ENCODE measurements around the gene CPNE5. TPM values are rescaled to one million over a fixed set of nuclear protein-coding genes. Genes with fewer than 3 reads are reported as not detected.

Gene CPNE5
- total RNA-seq, 1 experiment from 2014 or later = 0.44 TPM

- BruUV-seq (replicated peaks) = no TSS peak
- H3K27ac ChIP-seq (ENCODE audit: low read length) = no peak overlapping the region
- no peaks in the 10 kb centered on the region for H3K27me3 ChIP-seq (ENCODE audit: control insufficient read depth, insufficient read depth, low read length)
- no peaks in the 10 kb centered on the region for H3K36me3 ChIP-seq (ENCODE audit: control insufficient read depth, insufficient read depth, low read length)
- TF ChIP-seq POLR2AphosphoS5 (IDR thresholded peaks at IDR 0.05; ENCODE audit: low read depth, low read length) (no peak), TCF7L2 (IDR thresholded peaks at IDR 0.05; ENCODE audit: low read depth, low read length) (no peak), SIN3A (IDR thresholded peaks at IDR 0.05; ENCODE audit: borderline replicate concordance, insufficient read depth, low read depth, low read length) (no peak)
- TF ChIP-seq, protein P1, sequence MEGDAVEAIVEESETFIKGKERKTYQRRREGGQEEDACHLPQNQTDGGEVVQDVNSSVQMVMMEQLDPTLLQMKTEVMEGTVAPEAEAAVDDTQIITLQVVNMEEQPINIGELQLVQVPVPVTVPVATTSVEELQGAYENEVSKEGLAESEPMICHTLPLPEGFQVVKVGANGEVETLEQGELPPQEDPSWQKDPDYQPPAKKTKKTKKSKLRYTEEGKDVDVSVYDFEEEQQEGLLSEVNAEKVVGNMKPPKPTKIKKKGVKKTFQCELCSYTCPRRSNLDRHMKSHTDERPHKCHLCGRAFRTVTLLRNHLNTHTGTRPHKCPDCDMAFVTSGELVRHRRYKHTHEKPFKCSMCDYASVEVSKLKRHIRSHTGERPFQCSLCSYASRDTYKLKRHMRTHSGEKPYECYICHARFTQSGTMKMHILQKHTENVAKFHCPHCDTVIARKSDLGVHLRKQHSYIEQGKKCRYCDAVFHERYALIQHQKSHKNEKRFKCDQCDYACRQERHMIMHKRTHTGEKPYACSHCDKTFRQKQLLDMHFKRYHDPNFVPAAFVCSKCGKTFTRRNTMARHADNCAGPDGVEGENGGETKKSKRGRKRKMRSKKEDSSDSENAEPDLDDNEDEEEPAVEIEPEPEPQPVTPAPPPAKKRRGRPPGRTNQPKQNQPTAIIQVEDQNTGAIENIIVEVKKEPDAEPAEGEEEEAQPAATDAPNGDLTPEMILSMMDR (IDR thresholded peaks at IDR 0.05) = no peak
- TF ChIP-seq, protein P2, sequence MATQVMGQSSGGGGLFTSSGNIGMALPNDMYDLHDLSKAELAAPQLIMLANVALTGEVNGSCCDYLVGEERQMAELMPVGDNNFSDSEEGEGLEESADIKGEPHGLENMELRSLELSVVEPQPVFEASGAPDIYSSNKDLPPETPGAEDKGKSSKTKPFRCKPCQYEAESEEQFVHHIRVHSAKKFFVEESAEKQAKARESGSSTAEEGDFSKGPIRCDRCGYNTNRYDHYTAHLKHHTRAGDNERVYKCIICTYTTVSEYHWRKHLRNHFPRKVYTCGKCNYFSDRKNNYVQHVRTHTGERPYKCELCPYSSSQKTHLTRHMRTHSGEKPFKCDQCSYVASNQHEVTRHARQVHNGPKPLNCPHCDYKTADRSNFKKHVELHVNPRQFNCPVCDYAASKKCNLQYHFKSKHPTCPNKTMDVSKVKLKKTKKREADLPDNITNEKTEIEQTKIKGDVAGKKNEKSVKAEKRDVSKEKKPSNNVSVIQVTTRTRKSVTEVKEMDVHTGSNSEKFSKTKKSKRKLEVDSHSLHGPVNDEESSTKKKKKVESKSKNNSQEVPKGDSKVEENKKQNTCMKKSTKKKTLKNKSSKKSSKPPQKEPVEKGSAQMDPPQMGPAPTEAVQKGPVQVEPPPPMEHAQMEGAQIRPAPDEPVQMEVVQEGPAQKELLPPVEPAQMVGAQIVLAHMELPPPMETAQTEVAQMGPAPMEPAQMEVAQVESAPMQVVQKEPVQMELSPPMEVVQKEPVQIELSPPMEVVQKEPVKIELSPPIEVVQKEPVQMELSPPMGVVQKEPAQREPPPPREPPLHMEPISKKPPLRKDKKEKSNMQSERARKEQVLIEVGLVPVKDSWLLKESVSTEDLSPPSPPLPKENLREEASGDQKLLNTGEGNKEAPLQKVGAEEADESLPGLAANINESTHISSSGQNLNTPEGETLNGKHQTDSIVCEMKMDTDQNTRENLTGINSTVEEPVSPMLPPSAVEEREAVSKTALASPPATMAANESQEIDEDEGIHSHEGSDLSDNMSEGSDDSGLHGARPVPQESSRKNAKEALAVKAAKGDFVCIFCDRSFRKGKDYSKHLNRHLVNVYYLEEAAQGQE (IDR thresholded peaks at IDR 0.05; ENCODE audit: insufficient read depth in 1 of 2, low read depth in 2 of 2, low read length in 1 of 2) = no peak
- DNase-seq (ENCODE audit: low read depth, low spot score) = no peak
- H3K9me3 ChIP-seq (ENCODE audit: control insufficient read depth, insufficient read depth, low read depth, low read length) = no peaks in the 10 kb centered on the region
- in situ Hi-C loops (cut with HindIII; ENCODE audit: low pct_unique_long_range_greater_than_20kb, low sequenced_read_pairs) = no loop called here
- intact Hi-C loops (cut with micrococcal nuclease; ENCODE audit: unreplicated experiment) = no loop called here
- CTCF ChIA-PET = no interaction called here
- no peaks in the 10 kb centered on the region for H3K4me1 ChIP-seq (ENCODE audit: control insufficient read depth, insufficient read depth, low read length)
- no peak for ATAC-seq
- no peak overlapping the region for H3K4me3 ChIP-seq (ENCODE audit: low read depth in 2 of 2, low read length in 2 of 2)
- POLR2A ChIA-PET = no interaction called here
Observed at GRCh38 chr6:36699348-36699747, 139.9 kb downstream of the CPNE5 start.

- ChIA-PET POLR2A (no interaction called here), CTCF (no interaction called here)
- in situ Hi-C loops (cut with HindIII; ENCODE audit: low pct_unique_long_range_greater_than_20kb, low sequenced_read_pairs) (no loop called here), intact Hi-C loops (cut with micrococcal nuclease; ENCODE audit: unreplicated experiment) (no loop called here)
- ATAC-seq (no peak), DNase-seq (ENCODE audit: low read depth, low spot score) (no peak)
- Histone ChIP-seq H3K27me3 (ENCODE audit: control insufficient read depth, insufficient read depth, low read length) (no peaks in the 10 kb centered on the region), H3K4me1 (ENCODE audit: control insufficient read depth, insufficient read depth, low read length) (no peaks in the 10 kb centered on the region), H3K27ac (ENCODE audit: low read length) (no peak overlapping the region), H3K4me3 (ENCODE audit: low read depth in 2 of 2, low read length in 2 of 2) (no peak overlapping the region), H3K9me3 (ENCODE audit: control insufficient read depth, insufficient read depth, low read depth, low read length) (no peaks in the 10 kb centered on the region), H3K36me3 (ENCODE audit: control insufficient read depth, insufficient read depth, low read length) (no peaks in the 10 kb centered on the region)
- no TSS peak for BruUV-seq (replicated peaks)
- TF ChIP-seq, protein P2 (IDR thresholded peaks at IDR 0.05; ENCODE audit: insufficient read depth in 1 of 2, low read depth in 2 of 2, low read length in 1 of 2) = no peak
Observed at GRCh38 chr6:36698871-36699271, 140.4 kb downstream of the CPNE5 start.

All from Panc1 (cell line).